HEK293T (cell line): ENCODE results near the gene BPI.
"Not testable (repeated sequence)": the region's sequence is repeated elsewhere in the genome, so short reads cannot be mapped to it uniquely, and the experiment has no call there.

Experiments used
- CTCF ChIA-PET: fragments of 350-600 bp; formaldehyde crosslinking; extraction: SDS; loops from one replicate; lab custom pipeline; 2021; ENCODE audit warnings: antibody characterized with exemption, inconsistent platforms; lab: Yijun Ruan, JAX
- POLR2A ChIA-PET: fragments of 350-600 bp; formaldehyde crosslinking; extraction: SDS; loops from one replicate; lab custom pipeline; 2020; ENCODE audit warnings: antibody characterized with exemption, inconsistent platforms; lab: Yijun Ruan, JAX
- DNase-seq: peaks from one replicate; pipeline ENCODE4 v3.0.0; 2012; ENCODE audit warnings: mixed read lengths; ENCODE audit errors: extremely low spot score
- ARNT ChIP-seq: fragments of 450-650 bp; IDR thresholded peaks from 2 replicates; pipeline ENCODE4 v1.6.1; 2017; ENCODE audit warnings: mild to moderate bottlenecking
- BHLHE40 ChIP-seq: fragments of 450-650 bp; IDR thresholded peaks from 2 replicates; pipeline ENCODE4 v1.6.1; 2016; ENCODE audit warnings: mild to moderate bottlenecking, moderate library complexity, borderline replicate concordance
- CTBP1 ChIP-seq: fragments of 450-650 bp; IDR thresholded peaks from 2 replicates; pipeline ENCODE4 v1.6.1; 2016; ENCODE audit warnings: borderline replicate concordance
- ELF4 ChIP-seq: fragments of 450-650 bp; IDR thresholded peaks from 2 replicates; pipeline ENCODE4 v1.6.1; 2017; ENCODE audit warnings: antibody characterized with exemption
- FOXA1 ChIP-seq: fragments of 450-650 bp; IDR thresholded peaks from 2 replicates; pipeline ENCODE4 v1.6.1; 2016; ENCODE audit warnings: mild to moderate bottlenecking
- FOXK2 ChIP-seq: fragments of 450-650 bp; IDR thresholded peaks from 2 replicates; pipeline ENCODE4 v1.6.1; 2016; ENCODE audit warnings: mild to moderate bottlenecking
- FOXM1 ChIP-seq: fragments of 450-650 bp; IDR thresholded peaks from 2 replicates; pipeline ENCODE4 v1.6.1; 2017; ENCODE audit warnings: mild to moderate bottlenecking, borderline replicate concordance
- HDGF ChIP-seq: fragments of 450-650 bp; IDR thresholded peaks from 2 replicates; pipeline ENCODE4 v1.6.1; 2017; ENCODE audit warnings: antibody characterized with exemption, borderline replicate concordance
- L3MBTL2 ChIP-seq: fragments of 450-650 bp; conservative IDR thresholded peaks from 2 replicates; pipeline ENCODE4 v1.6.1; 2016; ENCODE audit warnings: mild to moderate bottlenecking
- LEF1 ChIP-seq: fragments of 450-650 bp; IDR thresholded peaks from 2 replicates; pipeline ENCODE4 v1.6.1; 2017; ENCODE audit warnings: mild to moderate bottlenecking, borderline replicate concordance
- NFRKB ChIP-seq: fragments of 450-650 bp; IDR thresholded peaks from 2 replicates; pipeline ENCODE4 v1.6.1; 2016; ENCODE audit warnings: mild to moderate bottlenecking, moderate library complexity
- SP1 ChIP-seq: fragments of 450-650 bp; IDR thresholded peaks from 2 replicates; pipeline ENCODE4 v1.6.1; 2017
- SUZ12 ChIP-seq: fragments of 450-650 bp; IDR thresholded peaks from 2 replicates; pipeline ENCODE4 v1.6.1; 2016; ENCODE audit warnings: mild to moderate bottlenecking
- TARDBP ChIP-seq: fragments of 450-650 bp; IDR thresholded peaks from 2 replicates; pipeline ENCODE4 v1.6.1; 2016
- ZNF384 ChIP-seq: fragments of 450-650 bp; IDR thresholded peaks from 2 replicates; pipeline ENCODE4 v1.6.1; 2016
- TF ChIP-seq, protein P1 (sequence below): fragments of 450-650 bp; IDR thresholded peaks from 2 replicates; pipeline ENCODE4 v1.6.1; 2016

Gene BPI

DNA sequence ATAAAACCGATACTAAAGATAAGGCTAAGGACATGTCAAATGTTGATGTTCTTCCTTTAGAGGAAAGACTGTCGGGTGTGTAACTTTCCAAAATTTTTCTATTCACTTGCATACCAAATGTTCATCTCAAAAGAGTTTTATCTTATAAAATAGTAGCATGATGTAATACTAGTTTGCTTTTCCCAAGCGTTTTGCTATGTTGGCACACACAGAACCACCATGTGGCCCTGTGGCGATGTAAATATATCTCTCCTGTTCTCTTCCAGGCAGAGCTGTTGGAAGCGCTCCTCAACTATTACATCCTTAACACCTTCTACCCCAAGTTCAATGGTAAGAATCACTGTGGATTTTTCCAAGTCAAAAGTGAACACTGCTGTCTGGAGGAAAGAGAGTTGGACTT is 68.8 kb downstream of the BPI start:
- no peak for TF ChIP-seq FOXM1
- POLR2A ChIA-PET: no interaction called here
- CTCF ChIA-PET: interaction anchor here (0.7 kb wide), 1 partner anchor 295 kb away, joined by 4 read pairs; no protein-coding TSS in a partner anchor
- no peak for DNase-seq

DNA sequence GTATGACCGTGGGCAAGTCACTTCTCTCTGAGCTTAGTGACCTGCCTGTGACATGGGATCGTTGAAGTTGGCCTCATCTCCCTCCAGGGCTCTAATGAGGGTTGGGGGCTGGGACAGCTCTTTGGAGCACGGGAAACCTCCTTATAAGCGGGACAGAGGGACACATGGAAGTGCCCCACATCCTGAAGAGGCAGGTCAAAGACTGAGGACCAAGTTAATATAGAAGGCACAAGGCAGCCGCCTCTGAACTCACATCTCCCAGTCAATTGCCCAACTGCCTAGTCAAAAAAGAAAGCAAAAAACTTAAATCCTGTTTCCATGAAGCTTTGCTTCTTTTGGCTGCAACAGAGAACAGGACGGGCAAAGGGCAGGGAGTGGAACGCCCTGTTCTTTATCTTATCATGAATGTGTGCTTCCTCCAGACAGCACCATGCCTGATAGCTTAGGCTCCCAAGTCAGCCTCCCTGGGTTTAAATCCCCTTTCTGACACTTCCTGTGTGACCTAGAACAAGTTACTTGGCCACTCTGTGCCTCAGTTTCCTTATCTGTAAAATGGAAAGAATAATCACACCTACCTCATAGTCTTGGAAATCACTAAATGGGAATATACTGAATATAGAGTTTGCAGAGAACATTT is 69.4 kb downstream of the BPI start:
- no peak for DNase-seq
- ChIA-PET CTCF (no interaction called here), POLR2A (no interaction called here)
- TF ChIP-seq SUZ12 (no peak), BHLHE40 (no peak), SP1 (no peak), L3MBTL2 (no peak), ZNF384 (no peak), TARDBP (no peak), HDGF (no peak), CTBP1 (no peak), FOXK2 (no peak), FOXM1 (no peak), FOXA1 (no peak), NFRKB (no peak)
- TF ChIP-seq, protein P1, sequence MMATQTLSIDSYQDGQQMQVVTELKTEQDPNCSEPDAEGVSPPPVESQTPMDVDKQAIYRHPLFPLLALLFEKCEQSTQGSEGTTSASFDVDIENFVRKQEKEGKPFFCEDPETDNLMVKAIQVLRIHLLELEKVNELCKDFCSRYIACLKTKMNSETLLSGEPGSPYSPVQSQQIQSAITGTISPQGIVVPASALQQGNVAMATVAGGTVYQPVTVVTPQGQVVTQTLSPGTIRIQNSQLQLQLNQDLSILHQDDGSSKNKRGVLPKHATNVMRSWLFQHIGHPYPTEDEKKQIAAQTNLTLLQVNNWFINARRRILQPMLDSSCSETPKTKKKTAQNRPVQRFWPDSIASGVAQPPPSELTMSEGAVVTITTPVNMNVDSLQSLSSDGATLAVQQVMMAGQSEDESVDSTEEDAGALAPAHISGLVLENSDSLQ: no peak

DNA sequence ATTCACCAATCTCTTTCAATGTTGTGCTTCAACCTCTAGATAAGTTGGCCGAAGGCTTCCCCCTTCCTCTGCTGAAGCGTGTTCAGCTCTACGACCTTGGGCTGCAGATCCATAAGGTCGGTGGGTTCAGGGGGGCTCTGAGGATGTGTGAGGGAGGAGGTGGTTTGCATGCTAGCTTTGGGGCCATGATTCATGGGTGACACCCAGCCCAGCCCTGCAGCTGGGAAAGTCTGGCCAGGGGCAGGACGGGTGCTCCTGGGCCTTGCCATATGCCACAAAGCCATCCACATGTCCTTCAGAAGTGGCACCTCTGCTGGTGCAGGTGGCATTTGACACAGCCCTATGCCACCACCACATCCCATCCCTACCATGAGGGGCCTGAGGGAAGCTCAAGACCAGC is 69.9 kb downstream of the BPI start:
- DNase-seq: no peak
- ChIA-PET POLR2A (no interaction called here), CTCF (no interaction called here)
- no peak for TF ChIP-seq BHLHE40

DNA sequence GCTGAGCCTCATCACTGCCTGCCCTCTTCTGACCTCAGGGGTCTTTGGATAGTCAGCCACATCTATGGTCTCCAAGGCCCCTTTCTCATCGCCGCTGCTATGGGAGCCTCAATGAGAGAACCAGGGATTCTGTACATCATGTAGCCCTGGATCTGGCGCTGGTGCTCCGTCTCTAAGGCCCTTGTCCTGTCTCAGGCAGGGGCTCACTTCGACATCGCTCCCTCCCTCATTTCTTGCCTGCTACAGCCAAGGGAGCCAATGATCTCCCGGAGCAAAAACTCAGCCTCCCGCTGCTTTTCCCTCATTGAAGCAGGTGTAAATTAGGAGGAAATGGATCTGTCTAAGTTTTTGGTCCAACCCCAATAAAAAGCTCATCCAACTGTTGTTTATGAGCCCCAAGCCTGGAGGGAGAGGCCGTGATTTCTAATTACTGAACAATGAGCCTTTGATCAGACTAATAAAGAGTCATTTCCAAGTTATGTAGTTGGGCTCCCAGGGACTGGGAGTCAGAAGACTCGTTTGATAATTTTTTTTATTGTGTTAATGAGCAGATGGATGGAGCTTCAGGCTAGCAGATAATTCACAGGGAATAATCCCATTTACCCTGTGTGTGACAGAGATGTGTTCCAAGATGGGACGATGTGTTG is 73.2 kb downstream of the BPI start:
- no peak for TF ChIP-seq SP1
- TF ChIP-seq SUZ12: no peak
- TF ChIP-seq FOXK2: no peak
- no peak for TF ChIP-seq ARNT
- no peak for TF ChIP-seq L3MBTL2
- no peak for TF ChIP-seq CTBP1
- ChIA-PET CTCF (no interaction called here), POLR2A (interaction anchor here (0.8 kb wide), 1 partner anchor 41 kb away, joined by 3 read pairs; no protein-coding TSS in a partner anchor)
- no peak for DNase-seq

DNA sequence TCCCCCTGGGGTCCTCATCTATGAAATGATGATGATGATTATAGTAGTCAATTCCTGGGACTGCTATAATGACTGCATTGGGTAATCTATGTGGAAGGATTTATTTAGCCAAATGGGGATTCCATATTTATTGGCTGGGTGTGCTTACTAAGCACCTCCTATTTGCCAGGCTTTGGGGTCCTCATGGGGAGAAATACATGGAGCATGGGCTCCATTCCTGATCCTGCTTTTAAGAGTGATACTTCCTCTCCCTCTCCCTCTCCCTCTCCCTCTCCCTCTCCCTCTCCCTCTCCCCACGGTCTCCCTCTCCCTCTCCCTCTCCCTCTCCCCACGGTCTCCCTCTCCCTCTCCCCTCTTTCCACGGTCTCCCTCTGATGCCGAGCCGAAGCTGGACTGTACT is 73.9 kb downstream of the BPI start:
- CTCF ChIA-PET, POLR2A ChIA-PET, DNase-seq: not testable (repeated sequence)

DNA sequence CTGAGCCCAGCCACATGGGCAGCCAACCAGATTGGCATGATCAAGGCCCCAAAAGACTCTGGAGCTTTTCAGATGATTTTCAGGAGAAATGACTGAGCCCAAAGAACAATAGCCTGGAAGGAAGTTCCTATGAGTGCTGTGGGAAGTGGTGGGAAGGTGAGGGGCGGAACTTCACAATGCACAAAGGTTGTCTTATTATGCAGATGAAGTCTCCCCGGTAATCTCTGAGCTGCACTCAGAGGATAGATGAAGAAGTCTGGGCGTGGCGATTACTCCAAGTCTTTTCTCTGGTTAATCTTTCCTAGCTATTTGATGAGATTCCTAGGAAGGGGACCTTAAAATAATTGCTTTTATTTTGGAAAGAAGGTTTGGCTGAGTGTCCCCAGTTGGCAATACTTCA is 79.2 kb downstream of the BPI start:
- no peak for DNase-seq
- ChIA-PET POLR2A (no interaction called here), CTCF (no interaction called here)
- TF ChIP-seq ARNT (no peak), CTBP1 (no peak), HDGF (no peak), LEF1 (no peak)

DNA sequence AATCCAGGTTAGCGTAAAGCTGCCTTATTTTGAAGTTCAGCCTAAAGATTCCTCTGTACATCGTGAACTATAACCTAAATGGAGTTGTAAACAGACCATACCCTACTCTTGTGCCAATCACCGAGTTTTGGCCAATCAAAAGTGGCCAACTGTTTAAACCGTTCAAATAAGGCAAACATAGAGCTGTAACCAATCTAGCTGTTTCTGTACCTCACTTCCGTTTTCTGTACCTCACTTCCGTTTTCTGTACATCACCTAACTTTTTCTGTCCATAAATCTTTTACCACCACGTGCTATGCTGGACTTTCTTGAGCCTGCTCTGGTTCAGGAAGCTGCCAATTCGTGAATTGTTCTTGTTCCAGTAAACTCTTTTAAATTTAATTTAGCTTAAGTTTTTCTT is 82.0 kb downstream of the BPI start:
- POLR2A ChIA-PET: no interaction called here
- CTCF ChIA-PET: no interaction called here
- TF ChIP-seq, protein P1: 0 out of 2 replicates have a peak, but pooled peaks have one; percentile 3
- TF ChIP-seq TARDBP (no peak), FOXM1 (no peak), BHLHE40 (no peak)
- no peak for DNase-seq

DNA sequence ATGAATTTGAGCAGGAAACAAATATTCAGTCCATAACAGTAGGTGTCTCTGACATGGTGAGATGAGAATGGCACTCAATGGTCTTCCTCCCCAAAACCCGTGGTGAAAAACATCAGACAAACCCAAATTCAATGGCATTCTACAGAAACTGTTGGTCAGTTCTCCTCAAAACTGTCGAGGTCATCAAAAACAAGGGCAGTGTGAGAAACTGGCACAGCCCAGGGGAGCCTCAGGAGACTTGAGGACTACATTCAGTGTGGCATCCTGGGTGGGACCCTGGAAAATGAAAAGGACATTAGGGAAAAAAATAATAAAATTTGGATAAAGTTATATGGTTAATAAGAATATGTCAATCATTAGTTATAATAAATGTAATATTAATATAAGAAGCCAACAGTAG is 82.9 kb downstream of the BPI start:
- ChIA-PET CTCF (no interaction called here), POLR2A (no interaction called here)
- no peak for DNase-seq
- TF ChIP-seq FOXK2: no peak
- TF ChIP-seq TARDBP: no peak
- no peak for TF ChIP-seq L3MBTL2
- no peak for TF ChIP-seq HDGF
- no peak for TF ChIP-seq SP1
- TF ChIP-seq FOXA1: no peak
- no peak for TF ChIP-seq FOXM1
- TF ChIP-seq LEF1: no peak
- TF ChIP-seq ELF4: no peak
- TF ChIP-seq, protein P1: no peak
- TF ChIP-seq SUZ12: no peak
